Measurements from ENCODE around the gene STAT2. TPM values are rescaled to one million over a fixed set of nuclear protein-coding genes. Genes with fewer than 3 reads are reported as not detected.
"Not testable (repeated sequence)": the region's sequence is repeated elsewhere in the genome, so short reads cannot be mapped to it uniquely, and the experiment has no call there.

Gene STAT2
- total RNA-seq, 1 experiment from 2014 or later = 50.4 TPM

DNA sequence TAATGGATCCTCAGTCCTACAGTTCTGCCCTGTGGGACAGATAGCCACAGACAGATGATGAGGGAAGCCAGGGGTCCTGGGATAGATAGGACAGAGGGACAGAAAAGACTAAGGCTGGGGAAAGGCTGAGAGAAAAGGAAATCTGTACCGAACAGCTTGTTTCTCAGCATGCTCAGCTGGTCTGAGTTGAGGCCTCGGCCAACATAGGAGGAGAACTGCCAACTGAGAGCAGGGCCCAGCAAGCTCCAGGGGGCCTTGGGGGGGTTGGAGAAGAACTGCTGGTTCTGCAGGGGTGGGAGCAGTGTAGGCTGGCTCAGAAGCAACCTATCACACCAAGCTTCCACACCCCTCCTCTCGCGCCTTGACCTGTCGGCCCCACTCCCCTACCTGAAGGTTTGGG lies 11.1 kb downstream of the STAT2 start:
- no peak for DNase-seq (ENCODE audit: low read depth, low spot score)
- POLR2A ChIA-PET = interaction anchor here (0.6 to 0.7 kb wide), 2 partner anchors 11 to 19 kb away, joined by 4 read pairs; partner anchors contain the start of gene STAT2
- intact Hi-C loops (cut with micrococcal nuclease; ENCODE audit: unreplicated experiment) = no loop called here
- Histone ChIP-seq H3K36me3 (ENCODE audit: control insufficient read depth, insufficient read depth, low read length) (0 out of 2 replicates have a peak, but pooled peaks cover 5% of the 10 kb centered on the region), H3K9me3 (ENCODE audit: control insufficient read depth, insufficient read depth, low read depth, low read length) (no peaks in the 10 kb centered on the region), H3K4me1 (ENCODE audit: control insufficient read depth, insufficient read depth, low read length) (no peaks in the 10 kb centered on the region), H3K4me3 (ENCODE audit: low read depth in 2 of 2, low read length in 2 of 2) (no peak overlapping the region), H3K27me3 (ENCODE audit: control insufficient read depth, insufficient read depth, low read length) (no peaks in the 10 kb centered on the region), H3K27ac (ENCODE audit: low read length) (no peak overlapping the region)
- in situ Hi-C loops (cut with HindIII; ENCODE audit: low pct_unique_long_range_greater_than_20kb, low sequenced_read_pairs) = no loop called here
- BruUV-seq (replicated peaks) = no TSS peak
- CTCF ChIA-PET = no interaction called here
- ATAC-seq = no peak
- TF ChIP-seq SIN3A (IDR thresholded peaks at IDR 0.05; ENCODE audit: borderline replicate concordance, insufficient read depth, low read depth, low read length) (no peak), TCF7L2 (IDR thresholded peaks at IDR 0.05; ENCODE audit: low read depth, low read length) (no peak)
- TF ChIP-seq, protein P1, sequence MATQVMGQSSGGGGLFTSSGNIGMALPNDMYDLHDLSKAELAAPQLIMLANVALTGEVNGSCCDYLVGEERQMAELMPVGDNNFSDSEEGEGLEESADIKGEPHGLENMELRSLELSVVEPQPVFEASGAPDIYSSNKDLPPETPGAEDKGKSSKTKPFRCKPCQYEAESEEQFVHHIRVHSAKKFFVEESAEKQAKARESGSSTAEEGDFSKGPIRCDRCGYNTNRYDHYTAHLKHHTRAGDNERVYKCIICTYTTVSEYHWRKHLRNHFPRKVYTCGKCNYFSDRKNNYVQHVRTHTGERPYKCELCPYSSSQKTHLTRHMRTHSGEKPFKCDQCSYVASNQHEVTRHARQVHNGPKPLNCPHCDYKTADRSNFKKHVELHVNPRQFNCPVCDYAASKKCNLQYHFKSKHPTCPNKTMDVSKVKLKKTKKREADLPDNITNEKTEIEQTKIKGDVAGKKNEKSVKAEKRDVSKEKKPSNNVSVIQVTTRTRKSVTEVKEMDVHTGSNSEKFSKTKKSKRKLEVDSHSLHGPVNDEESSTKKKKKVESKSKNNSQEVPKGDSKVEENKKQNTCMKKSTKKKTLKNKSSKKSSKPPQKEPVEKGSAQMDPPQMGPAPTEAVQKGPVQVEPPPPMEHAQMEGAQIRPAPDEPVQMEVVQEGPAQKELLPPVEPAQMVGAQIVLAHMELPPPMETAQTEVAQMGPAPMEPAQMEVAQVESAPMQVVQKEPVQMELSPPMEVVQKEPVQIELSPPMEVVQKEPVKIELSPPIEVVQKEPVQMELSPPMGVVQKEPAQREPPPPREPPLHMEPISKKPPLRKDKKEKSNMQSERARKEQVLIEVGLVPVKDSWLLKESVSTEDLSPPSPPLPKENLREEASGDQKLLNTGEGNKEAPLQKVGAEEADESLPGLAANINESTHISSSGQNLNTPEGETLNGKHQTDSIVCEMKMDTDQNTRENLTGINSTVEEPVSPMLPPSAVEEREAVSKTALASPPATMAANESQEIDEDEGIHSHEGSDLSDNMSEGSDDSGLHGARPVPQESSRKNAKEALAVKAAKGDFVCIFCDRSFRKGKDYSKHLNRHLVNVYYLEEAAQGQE (IDR thresholded peaks at IDR 0.05; ENCODE audit: insufficient read depth in 1 of 2, low read depth in 2 of 2, low read length in 1 of 2) = no peak

DNA sequence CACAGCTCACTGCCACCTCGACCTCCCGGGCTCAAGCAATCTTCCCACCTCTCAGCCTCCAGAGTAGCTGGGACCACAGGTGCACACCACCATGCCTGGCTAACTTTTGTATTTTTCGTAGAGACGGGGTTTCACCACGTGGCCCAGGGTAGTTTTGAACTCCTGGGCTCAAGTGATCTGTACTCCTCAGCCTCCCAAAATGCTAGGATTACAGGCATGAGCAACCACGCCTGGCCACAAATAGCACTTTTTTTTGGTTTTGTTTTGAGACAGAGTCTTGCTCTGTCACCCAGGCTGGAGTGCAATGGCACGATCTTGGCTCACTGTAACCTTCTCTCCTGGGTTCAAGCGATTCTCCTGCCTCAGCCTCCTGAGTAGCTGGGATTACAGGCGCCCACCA lies 12.7 kb downstream of the STAT2 start:
- H3K36me3 ChIP-seq (ENCODE audit: control insufficient read depth, insufficient read depth, low read length); in situ Hi-C loops (cut with HindIII; ENCODE audit: low pct_unique_long_range_greater_than_20kb, low sequenced_read_pairs); H3K4me1 ChIP-seq (ENCODE audit: control insufficient read depth, insufficient read depth, low read length); H3K4me3 ChIP-seq (ENCODE audit: low read depth in 2 of 2, low read length in 2 of 2); H3K27me3 ChIP-seq (ENCODE audit: control insufficient read depth, insufficient read depth, low read length); BruUV-seq (replicated peaks); H3K27ac ChIP-seq (ENCODE audit: low read length); H3K9me3 ChIP-seq (ENCODE audit: control insufficient read depth, insufficient read depth, low read depth, low read length); ATAC-seq; DNase-seq (ENCODE audit: low read depth, low spot score); CTCF ChIA-PET; intact Hi-C loops (cut with micrococcal nuclease; ENCODE audit: unreplicated experiment): not testable (repeated sequence)
- POLR2A ChIA-PET = interaction anchor here (0.6 kb wide), 1 partner anchor 152 kb away, joined by 12 read pairs; no protein-coding TSS in a partner anchor

DNA sequence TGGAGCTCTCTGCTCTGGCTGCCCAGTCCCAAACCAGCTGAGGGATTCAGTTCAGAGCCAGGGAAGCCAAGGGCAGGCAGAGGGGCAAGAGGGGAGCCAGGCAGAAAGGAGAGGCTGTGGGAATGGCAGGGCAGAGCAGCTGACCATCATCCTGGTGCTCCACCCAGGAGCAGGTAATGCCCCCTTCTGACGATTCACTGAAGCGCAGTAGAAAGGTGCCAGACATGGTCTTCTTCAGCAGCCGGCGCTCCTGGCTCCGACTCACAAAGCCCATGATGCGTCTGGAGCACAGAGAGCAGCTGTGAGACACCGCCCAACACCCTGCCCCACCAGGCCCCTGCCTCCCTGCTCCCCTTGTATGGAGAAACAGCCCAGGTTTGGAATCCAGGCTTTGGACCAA lies 13.2 kb downstream of the STAT2 start:
- Histone ChIP-seq H3K4me3 (ENCODE audit: low read depth in 2 of 2, low read length in 2 of 2) (no peak overlapping the region), H3K4me1 (ENCODE audit: control insufficient read depth, insufficient read depth, low read length) (no peaks in the 10 kb centered on the region), H3K9me3 (ENCODE audit: control insufficient read depth, insufficient read depth, low read depth, low read length) (no peaks in the 10 kb centered on the region), H3K27me3 (ENCODE audit: control insufficient read depth, insufficient read depth, low read length) (no peaks in the 10 kb centered on the region), H3K36me3 (ENCODE audit: control insufficient read depth, insufficient read depth, low read length) (0 out of 2 replicates have a peak, but pooled peaks cover 5% of the 10 kb centered on the region), H3K27ac (ENCODE audit: low read length) (no peak overlapping the region)
- POLR2A ChIA-PET = no interaction called here
- intact Hi-C loops (cut with micrococcal nuclease; ENCODE audit: unreplicated experiment) = no loop called here
- in situ Hi-C loops (cut with HindIII; ENCODE audit: low pct_unique_long_range_greater_than_20kb, low sequenced_read_pairs) = no loop called here
- no TSS peak for BruUV-seq (replicated peaks)
- CTCF ChIA-PET = no interaction called here
- ATAC-seq (peak; percentile 47), DNase-seq (ENCODE audit: low read depth, low spot score) (no peak)
- TF ChIP-seq, protein P2, sequence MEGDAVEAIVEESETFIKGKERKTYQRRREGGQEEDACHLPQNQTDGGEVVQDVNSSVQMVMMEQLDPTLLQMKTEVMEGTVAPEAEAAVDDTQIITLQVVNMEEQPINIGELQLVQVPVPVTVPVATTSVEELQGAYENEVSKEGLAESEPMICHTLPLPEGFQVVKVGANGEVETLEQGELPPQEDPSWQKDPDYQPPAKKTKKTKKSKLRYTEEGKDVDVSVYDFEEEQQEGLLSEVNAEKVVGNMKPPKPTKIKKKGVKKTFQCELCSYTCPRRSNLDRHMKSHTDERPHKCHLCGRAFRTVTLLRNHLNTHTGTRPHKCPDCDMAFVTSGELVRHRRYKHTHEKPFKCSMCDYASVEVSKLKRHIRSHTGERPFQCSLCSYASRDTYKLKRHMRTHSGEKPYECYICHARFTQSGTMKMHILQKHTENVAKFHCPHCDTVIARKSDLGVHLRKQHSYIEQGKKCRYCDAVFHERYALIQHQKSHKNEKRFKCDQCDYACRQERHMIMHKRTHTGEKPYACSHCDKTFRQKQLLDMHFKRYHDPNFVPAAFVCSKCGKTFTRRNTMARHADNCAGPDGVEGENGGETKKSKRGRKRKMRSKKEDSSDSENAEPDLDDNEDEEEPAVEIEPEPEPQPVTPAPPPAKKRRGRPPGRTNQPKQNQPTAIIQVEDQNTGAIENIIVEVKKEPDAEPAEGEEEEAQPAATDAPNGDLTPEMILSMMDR (IDR thresholded peaks at IDR 0.05) = no peak; the same call in 1 of the 2 replicates
- no peak for TF ChIP-seq SIN3A (IDR thresholded peaks at IDR 0.05; ENCODE audit: borderline replicate concordance, insufficient read depth, low read depth, low read length)
- no peak for TF ChIP-seq POLR2AphosphoS5 (IDR thresholded peaks at IDR 0.05; ENCODE audit: low read depth, low read length)
- TF ChIP-seq TCF7L2 (IDR thresholded peaks at IDR 0.05; ENCODE audit: low read depth, low read length) = no peak
- TF ChIP-seq, protein P1 (IDR thresholded peaks at IDR 0.05; ENCODE audit: insufficient read depth in 1 of 2, low read depth in 2 of 2, low read length in 1 of 2) = no peak

DNA sequence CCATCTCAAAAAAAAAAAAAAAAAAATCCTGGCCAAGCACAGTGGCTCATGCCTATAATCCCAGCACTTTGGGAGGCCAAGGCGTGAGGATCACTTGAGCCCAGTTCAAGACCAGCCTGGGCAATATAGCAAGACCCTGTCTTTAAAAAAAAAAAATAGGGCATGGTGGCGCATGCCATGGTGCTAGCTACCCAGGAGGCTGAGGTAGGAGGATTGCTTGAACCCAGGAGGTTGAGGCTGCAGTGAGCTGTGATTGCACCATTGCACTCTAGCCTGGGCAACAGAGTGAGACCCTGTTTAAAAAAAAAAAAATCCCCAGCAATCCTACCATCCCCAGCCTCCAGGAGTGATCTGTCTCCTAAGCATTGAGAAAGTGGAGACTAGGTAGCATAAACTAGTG lies 17.6 kb downstream of the STAT2 start:
- ATAC-seq; H3K36me3 ChIP-seq (ENCODE audit: control insufficient read depth, insufficient read depth, low read length); intact Hi-C loops (cut with micrococcal nuclease; ENCODE audit: unreplicated experiment): not testable (repeated sequence)

More for the DNA sequence above, 17.6 kb downstream of the STAT2 start:
- BruUV-seq (replicated peaks); H3K4me3 ChIP-seq (ENCODE audit: low read depth in 2 of 2, low read length in 2 of 2); H3K4me1 ChIP-seq (ENCODE audit: control insufficient read depth, insufficient read depth, low read length); H3K27me3 ChIP-seq (ENCODE audit: control insufficient read depth, insufficient read depth, low read length); DNase-seq (ENCODE audit: low read depth, low spot score); in situ Hi-C loops (cut with HindIII; ENCODE audit: low pct_unique_long_range_greater_than_20kb, low sequenced_read_pairs); POLR2A ChIA-PET; H3K9me3 ChIP-seq (ENCODE audit: control insufficient read depth, insufficient read depth, low read depth, low read length); H3K27ac ChIP-seq (ENCODE audit: low read length): not testable (repeated sequence)
- CTCF ChIA-PET = interaction anchor here (0.7 kb wide), 1 partner anchor 816 kb away, joined by 3 read pairs; no protein-coding TSS in a partner anchor
